IPS-15b (cell line): Measurements from ENCODE around the gene DEPP1.

Experiments
- H3K27me3 ChIP-seq: one replicate; pipeline ENCODE4 v1.6.1; 2013; ENCODE audit warnings: low read length; ENCODE audit not compliant: control insufficient read depth, insufficient read depth
- H3K36me3 ChIP-seq: one replicate; pipeline ENCODE4 v1.6.1; 2013; ENCODE audit warnings: low read length; ENCODE audit not compliant: control insufficient read depth, insufficient read depth
- H3K4me1 ChIP-seq: one replicate; pipeline ENCODE4 v1.6.1; 2013; ENCODE audit warnings: mild to moderate bottlenecking, low read length; ENCODE audit not compliant: control insufficient read depth, insufficient read depth
- H3K4me3 ChIP-seq: one replicate; pipeline ENCODE4 v1.5.1; 2013; ENCODE audit warnings: low read depth, low read length
- H3K9ac ChIP-seq: one replicate; pipeline ENCODE4 v1.6.1; 2013; ENCODE audit warnings: low read depth, mild to moderate bottlenecking, low read length
- H3K9me3 ChIP-seq: one replicate; pipeline ENCODE4 v1.6.1; 2013; ENCODE audit warnings: mild to moderate bottlenecking, low read length; ENCODE audit not compliant: control insufficient read depth, insufficient read depth

The DEPP1 gene

GRCh38 chr10:44967616-44968015 is 11.0 kb downstream of the DEPP1 start:
- Histone ChIP-seq H3K27me3 (no peaks in the 10 kb centered on the region), H3K36me3 (no peaks in the 10 kb centered on the region), H3K4me3 (no peak overlapping the region), H3K9ac (peak overlapping the region; percentile 16), H3K4me1 (peaks cover 24% of the 10 kb centered on the region), H3K9me3 (no peaks in the 10 kb centered on the region)

GRCh38 chr10:44966816-44967509 is 11.6 kb downstream of the DEPP1 start:
- Histone ChIP-seq H3K9ac (no peak overlapping the region), H3K27me3 (no peaks in the 10 kb centered on the region), H3K4me3 (no peak overlapping the region), H3K9me3 (no peaks in the 10 kb centered on the region), H3K36me3 (no peaks in the 10 kb centered on the region), H3K4me1 (peaks cover 24% of the 10 kb centered on the region)

GRCh38 chr10:44966129-44966815 is 12.3 kb downstream of the DEPP1 start:
- Histone ChIP-seq H3K4me3 (no peak overlapping the region), H3K36me3 (no peaks in the 10 kb centered on the region), H3K4me1 (peaks cover 24% of the 10 kb centered on the region), H3K9ac (no peak overlapping the region), H3K27me3 (no peaks in the 10 kb centered on the region), H3K9me3 (no peaks in the 10 kb centered on the region)

- peaks cover 1% of the 10 kb centered on the region for H3K27me3 ChIP-seq
- no peaks in the 10 kb centered on the region for H3K36me3 ChIP-seq
- H3K4me3 ChIP-seq = no peak overlapping the region
- no peaks in the 10 kb centered on the region for H3K9me3 ChIP-seq
- H3K4me1 ChIP-seq = peaks cover 24% of the 10 kb centered on the region
- H3K9ac ChIP-seq = no peak overlapping the region
Observed at GRCh38 chr10:44965651-44966097, 12.9 kb downstream of the DEPP1 start.

- Histone ChIP-seq H3K4me3 (no peak overlapping the region), H3K9me3 (no peaks in the 10 kb centered on the region), H3K36me3 (no peaks in the 10 kb centered on the region), H3K4me1 (peaks cover 25% of the 10 kb centered on the region), H3K9ac (no peak overlapping the region), H3K27me3 (peaks cover 7% of the 10 kb centered on the region)
Observed at GRCh38 chr10:44965104-44965503, 13.5 kb downstream of the DEPP1 start.

GRCh38 chr10:44963772-44964633 is 14.6 kb downstream of the DEPP1 start:
- Histone ChIP-seq H3K9me3 (no peaks in the 10 kb centered on the region), H3K4me3 (no peak overlapping the region), H3K9ac (peak overlapping the region; percentile 37), H3K27me3 (peaks cover 9% of the 10 kb centered on the region), H3K36me3 (no peaks in the 10 kb centered on the region), H3K4me1 (peaks cover 27% of the 10 kb centered on the region)

- peaks cover 31% of the 10 kb centered on the region for H3K4me1 ChIP-seq
Observed at GRCh38 chr10:44962870-44963738, 15.5 kb downstream of the DEPP1 start.

GRCh38 chr10:44961931-44962750 is 16.5 kb downstream of the DEPP1 start:
- H3K4me1 ChIP-seq = peaks cover 31% of the 10 kb centered on the region
- H3K36me3 ChIP-seq = no peaks in the 10 kb centered on the region
- H3K4me3 ChIP-seq = no peak overlapping the region
- no peaks in the 10 kb centered on the region for H3K9me3 ChIP-seq
- peaks cover 9% of the 10 kb centered on the region for H3K27me3 ChIP-seq
- H3K9ac ChIP-seq = no peak overlapping the region

More at GRCh38 chr10:44962870-44963738, 15.5 kb downstream of the DEPP1 start:
- no peak overlapping the region for H3K9ac ChIP-seq
- peaks cover 9% of the 10 kb centered on the region for H3K27me3 ChIP-seq
- H3K36me3 ChIP-seq = no peaks in the 10 kb centered on the region
- no peaks in the 10 kb centered on the region for H3K9me3 ChIP-seq
- H3K4me3 ChIP-seq = no peak overlapping the region

- no peaks in the 10 kb centered on the region for H3K36me3 ChIP-seq
- H3K4me3 ChIP-seq = no peak overlapping the region
- no peak overlapping the region for H3K9ac ChIP-seq
- peaks cover 31% of the 10 kb centered on the region for H3K4me1 ChIP-seq
- peaks cover 9% of the 10 kb centered on the region for H3K27me3 ChIP-seq
- H3K9me3 ChIP-seq = no peaks in the 10 kb centered on the region
Observed at GRCh38 chr10:44961230-44961571, 17.4 kb downstream of the DEPP1 start.

- Histone ChIP-seq H3K4me1 (peaks cover 31% of the 10 kb centered on the region), H3K9me3 (no peaks in the 10 kb centered on the region), H3K4me3 (peak overlapping the region; percentile 87), H3K27me3 (peaks cover 9% of the 10 kb centered on the region), H3K36me3 (no peaks in the 10 kb centered on the region), H3K9ac (no peak overlapping the region)
Observed at GRCh38 chr10:44960482-44961229, 18.0 kb downstream of the DEPP1 start.
